Glomerular visceral epithelial cell (primary cell): Measurements from ENCODE around the gene POU3F3.
A peak's percentile ranks its signal among the peaks of the same experiment; 100 is the strongest.

Experiments used
- DNase-seq: peaks from one replicate; pipeline ENCODE4 v3.0.0-alpha.2; 2016; ENCODE audit errors: extremely low spot score

POU3F3 gene

DNA sequence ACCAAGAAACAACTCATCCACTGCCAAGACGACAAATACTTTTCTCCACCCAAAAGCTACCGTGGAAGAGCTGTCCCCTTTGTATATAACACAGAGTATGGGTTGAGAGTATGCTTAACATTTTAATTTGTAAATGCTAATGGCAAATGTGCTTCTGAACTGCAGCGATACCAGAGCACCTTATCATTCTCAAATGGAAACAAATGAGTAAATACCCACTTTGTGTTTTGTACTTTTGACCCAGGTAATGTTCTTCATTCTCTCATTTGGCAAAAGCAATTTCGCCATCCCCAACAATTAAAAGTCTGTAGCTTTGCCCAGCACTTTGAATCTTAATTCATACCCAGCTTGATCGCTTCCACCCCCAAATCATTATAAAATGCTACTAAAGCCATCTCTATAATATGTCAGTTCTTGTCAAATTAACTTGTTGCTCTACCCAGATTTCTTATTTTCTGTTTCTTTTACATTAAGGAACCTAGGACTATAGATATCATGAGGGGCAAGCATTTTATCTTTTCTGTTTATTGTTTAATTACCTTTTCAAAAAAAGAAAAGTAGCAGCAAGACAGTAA is 6.2 kb upstream of the POU3F3 start:
- no peak for DNase-seq

DNA sequence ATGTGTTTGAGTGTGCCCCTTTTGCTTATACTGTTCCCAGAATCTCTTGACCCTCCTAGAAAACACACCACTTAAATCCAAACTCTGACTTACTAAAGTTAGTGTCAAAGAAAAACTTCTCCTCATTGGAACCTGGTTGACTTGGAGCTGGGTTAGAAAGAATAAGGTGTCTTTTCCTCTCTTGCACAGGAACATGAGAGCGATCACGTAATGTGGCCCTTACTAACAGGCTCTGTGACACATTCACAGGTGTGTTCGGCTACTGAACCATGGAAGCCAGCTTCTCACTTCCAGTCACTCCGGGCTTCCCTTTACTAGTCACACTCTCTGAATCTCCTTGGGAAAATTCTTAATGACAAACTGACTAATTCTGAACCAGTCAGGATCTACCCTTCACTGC is 5.4 kb upstream of the POU3F3 start:
- no peak for DNase-seq

DNA sequence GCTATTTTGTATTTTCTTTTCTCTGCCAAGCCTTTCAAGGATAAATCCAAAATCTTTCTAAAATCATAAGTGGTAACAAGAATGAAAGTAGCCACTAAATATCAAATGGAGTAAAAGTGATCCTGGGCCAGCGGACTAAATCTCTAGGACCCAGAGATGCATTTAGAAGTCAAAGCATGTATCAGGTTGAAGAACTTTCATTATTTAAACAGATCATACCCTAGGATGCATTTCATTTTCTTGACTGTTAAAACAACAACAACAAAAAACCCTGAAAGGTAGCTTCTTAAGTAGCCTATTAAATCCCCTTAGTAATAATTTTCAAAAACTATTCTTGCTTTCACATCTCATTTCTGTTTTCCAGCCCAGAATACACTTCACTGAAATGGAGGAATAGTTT is 4.8 kb upstream of the POU3F3 start:
- DNase-seq, result no peak

DNA sequence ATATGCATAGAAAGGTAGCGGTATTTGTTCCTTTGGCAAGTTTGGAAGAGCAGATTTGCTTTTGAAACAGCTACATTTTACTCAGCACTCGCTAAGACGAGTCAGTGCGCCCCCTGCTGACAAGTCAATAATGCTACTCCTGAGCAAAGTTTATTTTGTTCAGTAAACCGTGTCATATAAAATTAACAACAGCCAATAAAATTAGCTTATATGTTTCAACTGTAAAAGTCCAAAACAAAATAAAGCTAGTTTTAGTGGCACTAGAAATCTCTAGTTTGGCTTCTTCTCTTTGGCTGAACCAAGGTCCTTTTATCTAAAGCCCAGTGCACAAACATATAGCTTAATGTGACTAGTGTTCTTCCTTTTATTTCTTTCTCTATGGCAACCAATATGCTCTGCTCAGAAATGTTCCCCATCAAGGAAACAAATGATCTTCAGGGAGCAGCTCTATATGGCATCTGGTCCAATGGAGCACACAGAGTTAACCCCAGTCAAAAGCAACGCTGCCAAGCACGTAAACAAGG is 4.2 kb upstream of the POU3F3 start:
- DNase-seq, result peak; percentile 40

DNA sequence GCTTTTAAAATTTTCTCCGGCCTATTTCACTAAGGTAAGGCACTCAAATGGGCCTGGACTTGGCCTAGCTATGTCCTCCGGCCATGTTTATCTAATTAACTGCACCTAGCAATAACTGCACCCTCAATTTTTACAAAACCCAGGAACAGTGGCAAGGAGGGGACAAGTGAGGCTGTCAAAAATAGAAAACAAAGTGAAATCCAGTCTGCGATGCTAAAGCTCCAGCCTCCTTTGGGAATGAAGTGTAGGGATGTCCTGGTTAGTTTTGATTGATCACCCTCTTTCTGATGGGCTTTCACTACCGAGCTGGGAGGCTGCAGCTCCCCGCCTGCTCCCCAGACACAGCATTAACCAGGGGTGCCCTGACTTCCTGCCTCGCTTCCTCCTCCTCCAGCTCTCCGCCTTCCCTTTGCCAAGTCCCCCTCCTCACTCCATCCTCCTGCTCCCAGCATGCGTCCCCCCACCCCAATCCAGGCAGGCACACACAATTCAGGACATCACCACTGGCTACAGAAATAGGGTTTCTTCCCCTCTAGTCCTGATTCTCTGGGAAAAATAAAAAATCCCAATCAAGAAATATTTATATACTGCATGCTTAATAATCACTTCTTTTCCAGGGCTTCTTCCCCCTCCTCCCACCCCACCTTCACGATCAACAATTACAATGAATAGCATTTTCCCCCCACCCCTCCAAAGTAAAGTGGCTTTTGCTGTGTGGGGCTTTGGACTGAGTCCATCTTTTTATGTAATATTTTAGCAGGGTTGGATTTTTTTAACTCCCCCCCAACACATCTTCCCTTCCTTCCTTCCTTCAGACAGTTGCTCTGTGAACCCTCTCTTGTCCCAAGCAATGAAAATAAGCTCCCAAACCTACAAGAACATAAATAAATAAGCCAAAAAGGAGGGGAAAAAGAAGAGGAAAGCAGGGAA is 3.3 kb upstream of the POU3F3 start:
- DNase-seq, result no peak

DNA sequence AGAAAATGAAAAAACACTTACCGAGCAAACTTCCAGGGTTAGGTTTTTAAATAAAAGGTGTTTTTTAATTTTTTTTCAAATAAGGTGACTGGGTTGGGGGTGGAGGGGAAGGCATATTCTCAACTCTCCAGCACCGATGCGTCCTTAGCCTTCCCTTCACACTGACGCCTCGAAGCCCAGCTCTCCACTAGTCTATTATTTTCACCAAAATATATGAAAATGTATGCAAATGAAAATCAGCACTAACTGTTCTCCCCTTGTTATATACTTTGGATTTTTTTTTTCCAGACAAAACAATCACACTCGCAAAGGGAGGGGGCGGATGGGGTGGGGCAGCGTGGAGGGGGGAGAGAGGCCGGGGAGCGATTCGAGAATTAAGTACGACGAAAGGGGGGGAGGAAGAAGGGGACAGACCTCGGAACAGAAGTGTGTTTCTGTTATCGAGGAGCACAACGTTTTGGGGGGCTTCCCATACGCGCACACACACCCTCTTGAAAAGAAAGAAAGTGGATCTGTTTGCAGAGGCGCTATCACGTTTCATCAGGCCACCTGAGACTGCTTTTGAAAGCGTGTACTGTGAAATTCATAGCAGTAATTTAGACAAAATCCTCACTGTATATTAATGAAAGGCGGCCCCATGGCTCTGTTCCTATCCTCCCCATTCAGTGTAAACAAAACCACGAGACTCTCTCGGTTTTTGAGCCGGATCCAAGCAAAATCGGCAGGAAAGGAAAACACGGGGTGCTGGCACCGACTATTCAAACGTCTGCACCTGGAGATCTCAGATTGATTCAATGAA is 2.4 kb upstream of the POU3F3 start:
- DNase-seq, result no peak

DNA sequence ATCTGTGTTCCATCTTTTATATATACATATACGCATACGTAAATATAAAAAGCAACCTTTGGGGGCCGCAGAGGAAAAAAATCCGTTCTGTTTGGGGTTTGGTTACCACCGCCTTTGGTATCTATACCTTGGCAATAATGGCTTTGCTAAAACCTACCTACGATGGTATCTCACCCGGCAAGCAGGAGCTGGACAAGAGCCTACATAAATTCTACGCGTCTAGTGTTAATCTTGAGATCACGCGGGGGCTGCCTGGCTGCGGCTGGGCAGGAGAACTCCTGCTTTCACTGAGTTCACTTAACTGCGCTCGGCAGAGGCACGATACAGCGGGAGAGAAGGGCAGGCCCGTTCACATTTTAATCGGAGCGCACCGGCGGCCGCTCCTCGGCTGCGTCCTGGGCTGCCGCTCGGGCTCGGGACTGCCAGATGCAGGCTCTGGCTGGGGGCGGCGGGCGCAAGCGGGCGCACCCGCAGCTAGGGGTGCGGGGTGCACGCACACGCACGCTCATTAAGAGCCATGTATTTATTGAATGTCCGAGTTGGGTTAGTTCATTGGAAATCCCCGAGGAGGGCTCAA is 1.7 kb upstream of the POU3F3 start:
- DNase-seq, result no peak

DNA sequence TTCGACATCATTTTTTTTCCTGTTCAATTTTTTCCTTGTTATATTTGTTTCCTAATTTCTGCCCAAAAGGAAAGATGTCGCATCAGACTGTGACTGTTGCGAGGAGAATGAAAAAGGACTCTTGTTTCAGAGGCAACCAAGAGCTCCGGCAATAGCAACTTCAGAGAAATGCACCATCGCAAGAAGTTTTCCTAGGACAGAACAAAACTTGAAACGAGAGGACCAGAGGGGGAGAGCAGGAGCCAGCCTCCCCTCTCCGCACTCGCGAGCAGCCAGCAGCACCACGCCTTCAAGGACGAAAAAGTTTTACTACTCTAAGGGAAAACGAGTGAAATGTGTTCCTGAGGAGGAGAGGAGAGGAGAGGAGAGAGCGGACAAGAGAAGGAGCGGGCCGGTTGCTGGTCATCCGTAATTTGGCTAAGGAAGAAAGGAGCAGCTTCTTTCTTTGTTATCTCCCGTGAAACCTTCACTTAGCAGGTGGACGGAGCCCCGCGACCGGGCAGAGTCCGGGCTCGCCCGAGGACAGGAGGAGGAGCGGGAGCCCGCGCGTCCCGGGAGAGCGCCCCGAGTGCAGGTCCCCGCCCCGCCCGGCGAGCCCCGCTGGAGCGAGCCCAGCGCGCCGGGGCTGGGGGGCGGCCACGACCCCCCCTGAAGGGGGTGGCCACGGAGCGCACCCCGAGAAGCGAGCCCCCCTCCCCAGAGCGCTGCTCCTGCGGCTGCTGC is 744 bp downstream of the POU3F3 start:
- no peak for DNase-seq

DNA sequence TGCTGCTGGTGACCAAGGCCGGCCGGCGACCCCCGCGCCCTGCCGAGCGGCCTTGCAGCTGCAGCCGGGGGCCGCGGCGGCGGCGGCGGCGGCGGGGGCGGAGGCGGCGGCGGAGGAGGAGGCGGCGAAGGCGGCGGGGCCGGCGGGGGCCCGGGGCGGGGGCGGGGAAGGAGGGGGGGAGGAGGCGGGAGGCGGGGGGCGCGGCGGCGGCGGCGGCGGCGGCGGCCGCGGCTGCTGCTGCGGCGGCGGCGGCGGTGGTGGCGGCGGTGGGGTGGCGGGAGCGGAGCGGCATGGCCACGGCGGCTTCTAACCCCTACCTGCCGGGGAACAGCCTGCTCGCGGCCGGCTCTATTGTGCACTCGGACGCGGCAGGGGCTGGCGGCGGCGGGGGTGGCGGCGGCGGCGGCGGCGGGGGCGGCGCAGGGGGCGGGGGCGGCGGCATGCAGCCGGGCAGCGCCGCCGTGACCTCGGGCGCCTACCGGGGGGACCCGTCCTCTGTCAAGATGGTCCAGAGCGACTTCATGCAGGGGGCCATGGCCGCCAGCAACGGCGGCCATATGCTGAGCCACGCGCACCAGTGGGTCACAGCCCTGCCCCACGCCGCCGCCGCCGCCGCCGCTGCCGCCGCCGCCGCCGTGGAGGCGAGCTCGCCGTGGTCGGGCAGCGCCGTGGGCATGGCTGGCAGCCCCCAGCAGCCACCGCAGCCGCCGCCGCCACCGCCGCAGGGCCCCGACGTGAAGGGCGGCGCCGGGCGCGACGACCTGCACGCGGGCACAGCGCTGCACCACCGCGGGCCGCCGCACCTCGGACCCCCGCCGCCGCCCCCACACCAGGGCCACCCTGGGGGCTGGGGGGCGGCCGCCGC is 1.5 kb downstream of the POU3F3 start:
- DNase-seq, result no peak

DNA sequence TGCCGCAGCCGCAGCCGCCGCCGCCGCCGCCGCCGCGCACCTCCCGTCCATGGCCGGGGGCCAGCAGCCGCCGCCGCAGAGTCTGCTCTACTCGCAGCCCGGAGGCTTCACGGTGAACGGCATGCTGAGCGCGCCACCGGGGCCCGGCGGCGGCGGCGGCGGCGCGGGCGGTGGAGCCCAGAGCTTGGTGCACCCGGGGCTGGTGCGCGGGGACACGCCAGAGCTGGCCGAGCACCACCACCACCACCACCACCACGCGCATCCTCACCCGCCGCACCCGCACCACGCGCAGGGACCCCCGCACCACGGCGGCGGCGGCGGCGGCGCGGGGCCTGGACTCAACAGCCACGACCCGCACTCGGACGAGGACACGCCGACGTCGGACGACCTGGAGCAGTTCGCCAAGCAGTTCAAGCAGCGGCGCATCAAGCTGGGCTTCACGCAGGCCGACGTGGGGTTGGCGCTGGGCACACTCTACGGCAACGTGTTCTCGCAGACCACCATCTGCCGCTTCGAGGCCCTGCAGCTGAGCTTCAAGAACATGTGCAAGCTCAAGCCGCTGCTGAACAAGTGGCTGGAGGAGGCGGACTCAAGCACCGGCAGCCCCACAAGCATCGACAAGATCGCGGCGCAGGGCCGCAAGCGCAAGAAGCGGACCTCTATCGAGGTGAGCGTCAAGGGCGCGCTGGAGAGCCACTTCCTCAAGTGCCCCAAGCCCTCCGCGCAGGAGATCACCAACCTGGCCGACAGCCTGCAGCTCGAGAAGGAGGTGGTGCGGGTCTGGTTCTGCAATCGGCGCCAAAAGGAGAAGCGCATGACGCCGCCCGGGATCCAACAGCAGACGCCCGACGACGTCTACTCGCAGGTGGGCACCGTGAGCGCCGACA is 2.4 kb downstream of the POU3F3 start:
- no peak for DNase-seq

DNA sequence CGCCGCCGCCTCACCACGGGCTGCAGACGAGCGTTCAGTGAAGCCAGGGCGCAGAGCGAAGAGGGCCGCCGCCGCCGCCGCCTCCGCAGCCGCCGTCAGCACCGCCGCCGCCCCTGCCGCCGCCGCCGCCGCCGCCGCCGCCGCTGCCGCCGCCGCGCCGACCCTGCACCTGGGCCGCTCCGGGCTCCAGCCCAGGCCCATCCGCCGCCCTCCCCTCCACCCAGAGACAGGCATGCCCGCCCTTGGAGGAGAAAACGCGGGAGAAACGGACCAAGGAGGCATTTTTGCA is 3.0 kb downstream of the POU3F3 start:
- DNase-seq, result no peak

DNA sequence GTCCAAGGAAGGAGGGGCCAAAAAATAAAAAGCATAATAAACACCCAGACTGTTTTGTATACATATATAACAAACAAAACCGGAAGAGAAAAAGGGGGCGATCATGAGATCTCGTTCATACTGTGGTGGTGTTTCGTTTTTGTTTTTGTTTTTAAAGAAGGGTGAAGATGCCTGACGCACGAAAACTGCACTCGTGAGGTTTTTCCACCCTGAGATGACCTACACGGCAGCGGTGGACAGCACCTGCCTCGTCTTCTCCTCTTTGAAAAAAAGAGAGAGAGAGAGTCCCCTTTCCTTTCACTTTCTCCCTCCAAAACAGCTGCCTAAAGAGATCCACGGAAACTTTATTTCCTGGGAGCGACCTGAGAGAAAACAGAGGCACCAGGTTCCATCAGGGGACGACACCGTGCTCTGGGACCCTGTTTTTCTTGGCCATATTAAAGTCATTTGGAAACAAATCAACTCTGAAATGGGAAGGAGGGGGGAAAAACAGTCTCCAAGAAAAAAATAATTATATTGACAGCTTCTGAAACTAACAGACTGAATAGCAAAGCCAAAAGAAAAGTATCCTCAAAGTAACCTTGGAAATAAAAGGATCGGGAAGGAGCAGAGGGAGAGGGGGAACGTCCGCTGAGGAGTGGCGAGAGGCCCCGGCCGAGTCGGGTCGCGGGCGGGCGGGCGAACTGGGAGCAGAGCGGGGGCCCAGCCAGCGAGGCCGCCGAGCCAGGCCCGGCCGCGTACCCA is 3.5 kb downstream of the POU3F3 start:
- no peak for DNase-seq

DNA sequence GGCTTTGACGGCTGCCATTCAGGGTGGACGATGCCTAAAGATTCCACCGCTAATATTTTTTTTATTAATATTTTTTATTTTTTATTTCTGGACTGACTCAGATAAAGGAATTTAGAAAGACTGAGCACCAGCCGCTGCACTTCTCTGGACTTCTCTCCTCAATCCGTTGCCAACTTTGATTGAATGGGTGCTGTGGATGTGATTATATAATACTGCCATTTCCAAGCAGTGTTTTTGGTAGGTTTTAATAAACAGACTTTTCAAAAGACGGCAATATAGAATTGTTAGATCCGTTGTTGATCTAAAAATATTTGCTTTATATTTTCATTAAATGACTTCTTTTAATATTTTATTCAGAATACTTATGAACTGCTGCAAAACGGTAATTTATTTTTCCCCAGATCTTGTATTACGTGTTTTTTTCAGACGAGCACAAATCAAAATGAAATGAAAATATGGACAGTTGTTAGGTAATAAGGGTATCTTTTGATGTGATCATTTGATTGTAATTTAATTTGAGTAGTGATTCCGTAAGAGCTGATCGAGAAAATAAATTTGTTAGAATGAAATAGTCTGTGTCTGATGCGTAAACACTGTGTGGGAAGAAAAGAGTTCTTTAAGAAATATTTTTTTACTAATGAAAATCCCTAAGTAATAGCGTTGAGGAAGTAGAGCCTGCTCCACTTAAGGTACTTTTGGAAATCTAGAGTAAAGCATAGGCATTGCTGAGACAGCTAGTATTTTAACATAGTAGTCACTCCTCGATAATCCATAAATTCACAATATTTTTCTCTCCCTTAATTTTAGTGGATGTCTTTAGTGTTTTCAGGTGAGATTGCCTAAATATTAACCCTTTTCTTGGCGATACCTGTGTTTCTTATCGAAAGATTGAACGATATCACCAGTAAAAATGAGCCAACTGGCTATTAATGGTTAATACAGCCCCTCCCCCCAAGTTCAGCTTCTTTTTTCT is 4.4 kb downstream of the POU3F3 start:
- DNase-seq, result no peak

DNA sequence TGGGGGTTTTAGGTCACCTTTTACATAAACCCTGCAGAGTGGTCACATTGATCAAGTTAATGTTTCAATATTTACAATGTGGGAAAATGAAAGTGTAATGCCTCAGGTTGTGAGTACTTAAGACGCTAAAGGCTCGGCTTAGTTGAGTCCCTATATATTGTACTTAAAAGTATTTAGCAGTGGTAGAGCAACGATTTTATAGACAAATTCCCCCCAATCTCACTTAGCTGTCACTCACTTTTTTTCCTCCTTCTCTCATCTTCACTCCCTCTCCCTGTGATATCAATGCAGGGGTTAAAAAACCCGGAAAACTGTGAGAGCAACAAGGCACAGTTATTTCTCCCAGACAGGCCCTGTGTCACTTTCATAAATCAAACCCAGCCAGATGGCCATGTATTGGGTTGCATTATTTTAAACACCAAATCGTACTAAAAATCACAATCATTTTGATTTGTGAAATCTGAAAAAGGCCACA is 5.4 kb downstream of the POU3F3 start:
- DNase-seq, result no peak

DNA sequence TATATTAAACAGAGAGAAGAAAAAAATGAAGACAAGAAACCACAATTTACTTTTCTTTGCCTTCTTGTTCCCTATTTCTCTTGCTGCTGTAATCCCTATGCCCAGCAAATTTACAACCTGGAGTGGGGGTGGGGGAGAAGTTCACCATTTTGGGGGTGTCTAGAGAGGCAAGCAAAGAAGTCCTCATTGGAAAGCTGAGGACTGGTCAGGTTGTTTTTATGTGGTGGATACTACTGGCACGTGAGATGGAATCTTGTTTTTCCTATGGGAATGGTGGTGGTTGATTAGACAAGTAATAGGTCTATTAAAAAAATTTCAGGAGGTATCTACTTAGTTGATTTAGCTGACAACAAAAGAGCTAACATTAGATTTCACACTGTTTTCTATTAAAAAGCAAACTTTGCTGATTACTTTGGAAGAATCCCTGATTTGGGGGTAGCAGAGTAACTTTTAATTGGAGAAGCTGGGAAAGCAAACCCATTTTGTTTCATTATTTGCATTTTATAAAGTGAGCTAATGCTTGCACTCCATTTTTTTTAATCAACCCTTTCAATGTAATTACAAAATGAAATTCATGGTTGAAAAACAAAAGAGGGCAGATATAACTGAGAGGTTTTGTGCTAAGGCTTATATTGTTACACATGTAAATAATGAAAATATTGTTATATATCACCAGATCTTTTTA is 6.0 kb downstream of the POU3F3 start:
- no peak for DNase-seq

DNA sequence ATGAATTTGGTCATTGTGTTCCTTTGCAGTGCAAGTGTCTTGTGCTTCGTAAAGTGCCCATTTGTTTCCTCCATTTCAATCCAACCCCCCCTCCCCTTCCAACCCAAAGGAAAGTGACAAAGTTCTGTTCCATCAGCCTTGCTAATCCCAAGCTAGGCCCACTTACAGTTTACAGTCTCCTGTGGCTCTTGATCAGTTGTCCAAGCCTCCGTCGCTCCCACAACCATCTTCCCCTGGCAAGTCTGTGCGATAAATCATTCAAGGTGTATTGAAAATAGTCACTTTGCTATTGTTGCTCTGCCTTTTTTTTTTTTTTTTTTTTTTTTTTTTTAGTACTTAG is 6.5 kb downstream of the POU3F3 start:
- DNase-seq, result no peak
